Ascending aorta (tissue), 2 donors: ENCODE measurements around the gene APLF. TPM values are rescaled to one million over a fixed set of nuclear protein-coding genes. Genes with fewer than 3 reads are reported as not detected.

Experiments used
- DNase-seq, 2 donors: peaks; one replicate each; pipeline ENCODE4 v3.0.0-alpha.2; 2019; ENCODE audit warnings: low spot score in 2 of 2
- H3K27ac ChIP-seq, 2 donors: fragments of 200-600 bp; sonication (generic); one replicate each; pipeline ENCODE4 v1.5.1; 2016 to 2017; ENCODE audit warnings: mild to moderate bottlenecking in 1 of 2
- H3K27me3 ChIP-seq: fragments of 200-600 bp; sonication (generic); one replicate; pipeline ENCODE4 v1.5.1; 2017
- H3K36me3 ChIP-seq, 2 donors: fragments of 200-600 bp; sonication (generic); one replicate each; pipeline ENCODE4 v1.5.1; 2016
- H3K4me1 ChIP-seq, 2 donors: fragments of 200-600 bp; sonication (generic); one replicate each; pipeline ENCODE4 v1.5.1; 2016 to 2017; ENCODE audit warnings: mild to moderate bottlenecking in 1 of 2
- H3K4me3 ChIP-seq, 2 donors: fragments of 200-600 bp; sonication (generic); one replicate each; pipeline ENCODE4 v1.5.1; 2016 to 2017; ENCODE audit warnings: mild to moderate bottlenecking in 1 of 2
- H3K9me3 ChIP-seq, 2 donors: fragments of 200-600 bp; sonication (generic); one replicate each; pipeline ENCODE4 v1.5.1; 2016
- intact Hi-C: fragments of 100-400 bp; cut with DNase I; formaldehyde crosslinking; loops from one replicate; pipeline ENCODE4 v1.15.1; 2023
- total RNA-seq: library from RNA; depleted of rRNA; stranded (reverse); fragments of >200 nt; gene quantifications from one replicate; pipeline ENCODE4 v1.1.0, GENCODE V29; 2016
- TF ChIP-seq, protein P1 (sequence below), 3 experiments: fragments of 200-600 bp in 2 of 3; fragments of 450-650 bp in 1 of 3; sonication (generic) in 2 of 3; IDR thresholded peaks; one replicate each; pipeline ENCODE4 v1.5.1; 2016 to 2019; ENCODE audit warnings: antibody characterized with exemption in 3 of 3, mild to moderate bottlenecking in 1 of 3, moderate library complexity in 1 of 3

The APLF gene
- total RNA-seq, 1 donor from 2014 or later: 2.8 TPM

DNA sequence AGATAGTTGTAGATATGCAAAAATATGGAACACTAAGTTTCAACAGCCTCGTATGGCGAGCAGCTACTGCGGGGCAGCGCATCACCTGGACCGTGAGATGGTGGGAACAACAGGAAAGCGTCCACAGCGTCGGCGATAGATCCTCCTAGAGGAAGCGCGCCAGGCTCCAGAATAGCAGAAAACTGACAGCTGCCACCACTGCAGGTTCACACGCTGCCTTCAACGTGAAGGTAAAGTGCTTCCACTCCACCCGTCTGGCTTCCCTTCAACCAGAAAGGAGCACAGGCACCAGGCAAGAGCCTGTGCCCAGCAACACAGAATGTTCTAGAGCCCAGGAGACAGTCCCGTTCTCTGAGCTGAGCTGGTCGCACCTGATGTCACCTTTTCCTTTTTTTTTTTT, 20.3 kb upstream of the APLF start:
- no peaks in the 10 kb centered on the region for H3K27me3 ChIP-seq

DNA sequence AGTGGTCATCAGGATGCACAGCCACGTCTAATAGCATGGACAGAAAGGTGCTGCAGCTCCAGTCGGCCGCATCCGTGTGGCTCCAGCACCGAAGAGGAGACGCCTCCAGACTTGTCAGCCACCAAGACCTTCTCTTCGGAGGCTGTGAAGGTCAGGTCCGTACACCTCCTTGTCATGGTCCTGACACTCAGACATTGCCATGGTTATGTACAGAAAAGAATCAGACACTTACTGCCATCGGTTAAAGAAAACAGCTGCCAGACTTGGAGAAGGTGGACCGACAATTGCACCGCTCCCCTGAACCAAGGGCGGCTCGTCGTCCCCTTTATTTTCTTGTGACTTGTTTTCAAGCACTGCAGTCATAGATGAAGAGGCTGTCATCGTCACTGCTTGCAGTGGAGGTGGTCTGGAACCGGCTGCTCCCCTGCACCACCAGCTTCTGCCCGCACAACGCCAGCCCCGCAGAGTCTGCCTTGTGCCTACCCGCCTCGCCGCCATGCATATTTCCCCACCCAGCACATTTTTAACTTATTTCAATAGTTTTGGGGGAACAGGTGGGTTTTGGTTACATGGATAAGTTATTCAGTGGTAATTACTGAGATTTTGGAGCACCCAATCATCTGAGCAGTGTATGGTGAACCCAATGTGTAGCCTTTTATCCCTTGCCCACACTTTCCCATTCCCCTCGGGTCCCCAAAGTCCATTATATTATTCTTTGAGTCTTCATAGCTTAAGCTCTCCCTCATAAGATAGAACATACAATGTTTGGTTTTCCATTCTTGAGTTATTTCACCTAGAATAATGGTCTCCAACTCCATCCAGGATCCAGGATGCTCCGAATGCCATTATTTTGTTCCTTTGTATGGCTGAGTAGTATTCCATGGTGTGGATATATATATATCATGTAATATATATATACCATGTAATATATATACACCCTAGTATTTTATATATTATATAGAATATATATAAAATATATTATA, 18.4 kb upstream of the APLF start:
- intact Hi-C loops: no loop called here
- peak in 1 of 2 donors; percentile 83 for DNase-seq
- no peaks in the 10 kb centered on the region for H3K36me3 ChIP-seq
- H3K27ac ChIP-seq: no peak overlapping the region
- no peak overlapping the region for H3K4me3 ChIP-seq
- H3K4me1 ChIP-seq: no peaks in the 10 kb centered on the region
- TF ChIP-seq, protein P1, sequence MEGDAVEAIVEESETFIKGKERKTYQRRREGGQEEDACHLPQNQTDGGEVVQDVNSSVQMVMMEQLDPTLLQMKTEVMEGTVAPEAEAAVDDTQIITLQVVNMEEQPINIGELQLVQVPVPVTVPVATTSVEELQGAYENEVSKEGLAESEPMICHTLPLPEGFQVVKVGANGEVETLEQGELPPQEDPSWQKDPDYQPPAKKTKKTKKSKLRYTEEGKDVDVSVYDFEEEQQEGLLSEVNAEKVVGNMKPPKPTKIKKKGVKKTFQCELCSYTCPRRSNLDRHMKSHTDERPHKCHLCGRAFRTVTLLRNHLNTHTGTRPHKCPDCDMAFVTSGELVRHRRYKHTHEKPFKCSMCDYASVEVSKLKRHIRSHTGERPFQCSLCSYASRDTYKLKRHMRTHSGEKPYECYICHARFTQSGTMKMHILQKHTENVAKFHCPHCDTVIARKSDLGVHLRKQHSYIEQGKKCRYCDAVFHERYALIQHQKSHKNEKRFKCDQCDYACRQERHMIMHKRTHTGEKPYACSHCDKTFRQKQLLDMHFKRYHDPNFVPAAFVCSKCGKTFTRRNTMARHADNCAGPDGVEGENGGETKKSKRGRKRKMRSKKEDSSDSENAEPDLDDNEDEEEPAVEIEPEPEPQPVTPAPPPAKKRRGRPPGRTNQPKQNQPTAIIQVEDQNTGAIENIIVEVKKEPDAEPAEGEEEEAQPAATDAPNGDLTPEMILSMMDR (IDR thresholded peaks at IDR 0.05): no peak
- no peaks in the 10 kb centered on the region for H3K27me3 ChIP-seq
- H3K9me3 ChIP-seq: no peaks in the 10 kb centered on the region

More for the DNA sequence above, 20.3 kb upstream of the APLF start:
- no peak for DNase-seq
- H3K4me3 ChIP-seq: no peak overlapping the region
- H3K27ac ChIP-seq: no peak overlapping the region
- no peaks in the 10 kb centered on the region for H3K36me3 ChIP-seq
- H3K9me3 ChIP-seq: no peaks in the 10 kb centered on the region
- no peaks in the 10 kb centered on the region for H3K4me1 ChIP-seq
- TF ChIP-seq, protein P1 (IDR thresholded peaks at IDR 0.05): no peak
- intact Hi-C loops: no loop called here

DNA sequence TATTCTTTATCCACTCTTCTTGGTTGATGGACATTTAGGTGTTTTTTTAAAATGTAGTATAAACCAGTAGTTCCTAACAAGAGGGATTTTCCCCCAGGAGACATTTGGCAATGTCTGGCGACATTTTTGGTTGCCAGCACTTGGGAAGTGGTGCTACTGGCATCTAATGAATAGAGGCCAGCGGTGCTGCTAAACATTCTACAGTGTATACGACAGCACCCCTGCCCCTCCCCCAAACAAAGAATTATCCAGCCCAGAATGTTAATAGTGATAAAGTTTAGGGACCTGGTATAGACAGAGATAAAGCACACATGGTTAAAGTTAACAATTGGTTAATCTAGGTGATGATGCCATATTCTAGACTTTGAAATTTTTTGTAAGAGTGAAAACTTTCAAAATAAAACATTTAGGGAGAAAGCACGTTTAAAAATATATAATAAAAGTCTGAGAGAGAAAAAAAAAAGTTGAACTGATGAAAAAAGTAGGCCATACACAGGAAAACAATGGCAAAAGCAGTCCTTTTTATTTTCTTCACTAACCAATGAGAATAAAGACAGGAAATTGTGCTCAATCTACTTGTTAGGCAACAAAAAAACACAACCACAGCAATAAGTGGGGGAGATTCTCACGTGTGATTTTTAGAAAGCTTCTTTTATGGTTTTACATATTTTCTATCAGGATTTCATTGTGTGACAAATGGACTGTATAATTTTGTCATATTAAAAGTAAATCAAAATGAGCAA, 15.1 kb upstream of the APLF start:
- Histone ChIP-seq H3K27ac (peak overlapping the region in 1 of 2 donors; percentile 43), H3K27me3 (no peaks in the 10 kb centered on the region), H3K9me3 (no peaks in the 10 kb centered on the region), H3K4me3 (no peak overlapping the region), H3K4me1 (no peaks in the 10 kb centered on the region), H3K36me3 (no peaks in the 10 kb centered on the region)
- intact Hi-C loops: loop anchor here (5.0 kb wide), 1 partner anchor 1190 kb away; no protein-coding TSS in a partner anchor
- no peak for DNase-seq
- TF ChIP-seq, protein P1 (IDR thresholded peaks at IDR 0.05): no peak

DNA sequence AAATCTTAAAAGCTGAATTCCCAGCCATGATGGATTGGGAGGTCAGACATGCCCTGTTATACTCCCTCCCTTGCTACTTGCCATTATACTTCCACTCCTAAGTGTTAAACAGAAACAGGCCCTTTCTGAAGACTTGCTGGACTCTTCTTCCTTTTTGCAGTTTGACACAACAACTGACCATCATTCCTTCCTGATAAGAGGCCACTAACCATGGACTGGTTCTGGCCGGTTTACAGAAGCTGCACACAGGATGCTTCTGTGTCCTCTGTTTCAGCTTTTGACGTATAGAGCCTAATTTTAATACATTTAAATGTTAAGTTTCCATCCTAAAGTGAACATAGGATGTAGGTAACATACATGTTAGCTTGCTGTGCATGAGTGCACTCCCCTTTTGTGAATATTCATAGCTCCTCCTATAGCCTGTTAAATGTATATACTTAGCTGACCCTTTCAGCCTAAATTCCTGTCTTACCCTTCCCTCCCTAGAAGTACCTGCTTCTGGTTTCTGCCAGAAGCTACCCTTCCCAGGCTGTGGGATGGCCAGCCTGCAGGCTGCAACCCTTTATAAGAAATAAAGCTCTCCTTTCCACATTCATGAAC, 13.5 kb upstream of the APLF start:
- TF ChIP-seq, protein P1 (IDR thresholded peaks at IDR 0.05): no peak
- no peak overlapping the region for H3K4me3 ChIP-seq
- peak overlapping the region in 1 of 2 donors; percentile 11 for H3K27ac ChIP-seq
- H3K4me1 ChIP-seq: no peaks in the 10 kb centered on the region
- H3K36me3 ChIP-seq: no peaks in the 10 kb centered on the region
- no peak for DNase-seq
- H3K9me3 ChIP-seq: no peaks in the 10 kb centered on the region
- no peaks in the 10 kb centered on the region for H3K27me3 ChIP-seq
- intact Hi-C loops: loop anchor here (5.0 kb wide), 1 partner anchor 1192 kb away; no protein-coding TSS in a partner anchor

DNA sequence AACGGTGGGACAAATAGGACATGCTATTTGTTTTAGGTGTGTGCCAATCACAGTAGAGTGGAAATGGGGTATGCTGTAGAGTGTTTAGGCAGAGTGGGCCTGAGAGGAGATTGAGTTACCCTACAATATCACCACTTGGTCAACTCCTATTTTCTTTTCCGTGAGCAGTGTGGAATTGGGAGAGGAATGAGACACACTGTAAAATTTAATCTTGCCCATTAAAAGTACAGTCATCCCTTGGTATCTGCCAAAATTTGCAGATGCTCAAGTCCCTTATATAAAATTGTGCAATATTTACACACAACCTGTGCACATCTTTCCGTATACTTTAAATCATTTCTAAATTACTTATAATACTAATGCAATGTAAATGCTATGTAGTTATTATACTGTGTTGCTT, 12.7 kb upstream of the APLF start:
- Histone ChIP-seq H3K27ac (no peak overlapping the region), H3K36me3 (no peaks in the 10 kb centered on the region), H3K4me1 (no peaks in the 10 kb centered on the region), H3K9me3 (no peaks in the 10 kb centered on the region), H3K4me3 (no peak overlapping the region), H3K27me3 (no peaks in the 10 kb centered on the region)
- TF ChIP-seq, protein P1 (IDR thresholded peaks at IDR 0.05): no peak
- DNase-seq: no peak
- intact Hi-C loops: loop anchor here (5.0 kb wide), 1 partner anchor 1192 kb away; no protein-coding TSS in a partner anchor
